ENCODE results near the gene LMNTD1.

The LMNTD1 gene

DNA sequence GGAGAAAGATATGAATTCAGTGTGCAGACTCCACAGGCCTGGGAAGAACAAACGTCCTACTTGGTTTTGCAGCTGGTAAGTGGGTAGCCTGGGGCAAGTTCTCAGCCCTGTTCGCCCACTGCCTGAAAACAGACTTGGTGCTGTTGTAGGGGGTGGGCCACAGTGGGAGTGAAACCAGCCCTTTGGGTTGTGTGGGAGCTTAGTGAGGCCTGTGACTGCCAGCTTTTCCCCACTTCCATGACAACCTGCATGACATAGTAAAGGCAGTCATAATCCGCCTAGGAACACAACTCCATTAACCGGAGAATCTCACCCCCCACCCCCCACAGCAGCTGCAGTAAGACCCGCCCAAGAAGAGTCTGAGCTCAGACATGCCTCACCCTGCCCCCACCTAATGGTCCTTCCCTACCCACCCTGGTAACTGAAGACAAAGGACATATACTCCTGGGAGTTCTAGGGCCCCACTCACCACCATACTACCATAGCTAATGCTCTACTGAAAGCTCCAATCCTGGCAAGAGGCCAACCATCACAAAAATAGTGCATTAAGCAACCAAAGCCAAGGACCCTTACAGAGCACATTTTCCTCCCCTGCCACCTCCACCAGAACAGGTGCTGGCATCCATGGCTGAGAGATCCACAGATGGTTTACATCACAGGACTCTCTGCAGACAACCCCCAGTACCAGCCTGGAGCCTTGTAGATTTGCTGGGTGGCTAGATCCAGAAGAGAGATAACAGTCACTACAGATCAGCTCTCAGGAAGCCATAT, 39.8 kb upstream of the LMNTD1 start:
- Histone ChIP-seq H2AK5ac (ENCODE audit: low read depth, low read length) (peak overlapping the region; percentile 70), H3K36me3 (replicated peaks in 1 of 2; ENCODE audit: control insufficient read depth in 2 of 2, insufficient read depth in 2 of 2, low read length in 2 of 2) (no peaks in the 10 kb centered on the region), H3K23ac (ENCODE audit: low read depth, low read length, poor library complexity) (no peak overlapping the region), H3K27ac (replicated peaks; ENCODE audit: low read length) (no peak overlapping the region), H3K4me3 (ENCODE audit: low read length in 2 of 2) (no peak overlapping the region), H3K14ac (ENCODE audit: low read length) (no peak overlapping the region), H3K4me2 (ENCODE audit: insufficient read depth, low read length, poor library complexity, severe bottlenecking) (no peak overlapping the region), H3K18ac (ENCODE audit: low read length) (peak overlapping the region; percentile 13), H2BK15ac (ENCODE audit: low read length) (peak overlapping the region; percentile 71), H2AFZ (ENCODE audit: low read length) (no peak overlapping the region), H3K9me3 (replicated peaks in 1 of 2; ENCODE audit: control insufficient read depth in 2 of 2, insufficient read depth in 1 of 2, low read depth in 1 of 2, low read length in 2 of 2) (peaks cover 0 to 5% of the 10 kb centered on the region in 2 donors), H3K27me3 (ENCODE audit: control insufficient read depth in 3 of 3, insufficient read depth in 3 of 3, low read depth in 1 of 3, low read length in 3 of 3) (no peaks in the 10 kb centered on the region), H4K8ac (ENCODE audit: low read depth, low read length) (no peak overlapping the region), H3K4me1 (ENCODE audit: control insufficient read depth in 2 of 2, insufficient read depth in 1 of 2, low read depth in 1 of 2, low read length in 2 of 2) (no peaks in the 10 kb centered on the region), H4K91ac (ENCODE audit: low read depth, low read length, poor library complexity) (no peak overlapping the region), H3K79me1 (ENCODE audit: low read depth, low read length) (no peaks in the 10 kb centered on the region), H2BK5ac (ENCODE audit: low read length) (no peak overlapping the region), H2BK12ac (ENCODE audit: low read length) (no peak overlapping the region), H3K4ac (ENCODE audit: low read length) (no peak overlapping the region), H3K9ac (ENCODE audit: low read depth, low read length, poor library complexity) (no peak overlapping the region), H2BK120ac (ENCODE audit: low read depth, low read length) (no peak overlapping the region)
- DNase-seq (ENCODE audit: low spot score), result no peak
- WGBS, 2 donors (ENCODE audit: extremely low coverage in 2 of 2, insufficient read length in 2 of 2, insufficient replicate concordance in 1 of 2), result no CpG with 5 or more reads among the region's 5 CpGs

GRCh38 chr12:25591144-25591543, 38.1 kb upstream of the LMNTD1 start:
- no peaks in the 10 kb centered on the region for H3K36me3 ChIP-seq (replicated peaks in 1 of 2; ENCODE audit: control insufficient read depth in 2 of 2, insufficient read depth in 2 of 2, low read length in 2 of 2)
- H2BK5ac ChIP-seq (ENCODE audit: low read length), result no peak overlapping the region
- H3K18ac ChIP-seq (ENCODE audit: low read length), result no peak overlapping the region
- peaks cover 0 to 10% of the 10 kb centered on the region in 2 donors for H3K9me3 ChIP-seq (replicated peaks in 1 of 2; ENCODE audit: control insufficient read depth in 2 of 2, insufficient read depth in 1 of 2, low read depth in 1 of 2, low read length in 2 of 2)
- no peak overlapping the region for H4K91ac ChIP-seq (ENCODE audit: low read depth, low read length, poor library complexity)
- no peak overlapping the region for H3K14ac ChIP-seq (ENCODE audit: low read length)
- no peak overlapping the region for H3K4me2 ChIP-seq (ENCODE audit: insufficient read depth, low read length, poor library complexity, severe bottlenecking)
- H3K79me1 ChIP-seq (ENCODE audit: low read depth, low read length), result no peaks in the 10 kb centered on the region
- no peak overlapping the region for H3K23ac ChIP-seq (ENCODE audit: low read depth, low read length, poor library complexity)
- H3K27ac ChIP-seq (replicated peaks; ENCODE audit: low read length), result no peak overlapping the region
- H3K4me1 ChIP-seq (ENCODE audit: control insufficient read depth in 2 of 2, insufficient read depth in 1 of 2, low read depth in 1 of 2, low read length in 2 of 2), result no peaks in the 10 kb centered on the region
- H2AK5ac ChIP-seq (ENCODE audit: low read depth, low read length), result no peak overlapping the region
- H2AFZ ChIP-seq (ENCODE audit: low read length), result no peak overlapping the region
- H3K27me3 ChIP-seq (ENCODE audit: control insufficient read depth in 3 of 3, insufficient read depth in 3 of 3, low read depth in 1 of 3, low read length in 3 of 3), result no peaks in the 10 kb centered on the region
- H3K9ac ChIP-seq (ENCODE audit: low read depth, low read length, poor library complexity), result no peak overlapping the region
- no peak for DNase-seq (ENCODE audit: low spot score)
- H3K4ac ChIP-seq (ENCODE audit: low read length), result no peak overlapping the region
- H2BK12ac ChIP-seq (ENCODE audit: low read length), result no peak overlapping the region
- no peak overlapping the region for H2BK120ac ChIP-seq (ENCODE audit: low read depth, low read length)
- no peak overlapping the region for H2BK15ac ChIP-seq (ENCODE audit: low read length)
- no peak overlapping the region for H4K8ac ChIP-seq (ENCODE audit: low read depth, low read length)
- H3K4me3 ChIP-seq (ENCODE audit: low read length in 2 of 2), result no peak overlapping the region

DNA sequence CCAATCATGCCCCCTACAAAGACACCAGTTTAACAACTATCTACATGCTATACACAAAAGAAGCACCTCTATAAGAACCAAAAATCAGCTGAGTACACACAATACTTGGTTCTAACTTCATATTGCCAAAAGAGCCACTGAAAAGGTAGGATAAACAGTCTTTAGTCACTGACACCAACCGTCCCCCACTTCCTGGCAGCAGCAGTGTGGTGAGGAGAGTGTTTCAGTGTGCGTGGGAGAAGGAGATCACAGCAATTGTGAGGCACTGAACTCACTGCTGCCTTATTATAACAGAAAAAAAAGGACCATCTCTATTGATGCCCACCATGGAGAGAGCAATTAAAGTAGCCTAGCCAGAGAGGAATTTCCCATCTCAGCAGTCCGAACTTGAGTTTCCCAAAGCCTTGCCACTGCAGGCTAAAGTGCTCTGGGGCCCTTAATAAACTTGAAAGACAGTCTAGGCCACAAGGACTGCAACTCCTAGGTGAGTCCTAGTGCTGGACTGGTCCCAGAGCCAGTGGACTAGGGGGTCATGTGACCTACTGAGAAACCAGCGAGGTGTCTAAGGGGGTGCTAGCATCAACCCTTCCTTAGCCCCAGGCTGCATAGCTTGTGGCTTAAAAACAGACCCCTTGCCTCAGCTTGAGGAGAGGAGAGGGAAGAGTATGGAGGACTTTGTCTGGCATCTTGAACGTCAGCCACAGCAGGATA, 37.1 kb upstream of the LMNTD1 start:
- H3K4me2 ChIP-seq (ENCODE audit: insufficient read depth, low read length, poor library complexity, severe bottlenecking), result no peak overlapping the region

GRCh38 chr12:25587346-25587745, 34.3 kb upstream of the LMNTD1 start:
- no peak overlapping the region for H3K4ac ChIP-seq (ENCODE audit: low read length)
- no peaks in the 10 kb centered on the region for H3K27me3 ChIP-seq (ENCODE audit: control insufficient read depth in 3 of 3, insufficient read depth in 3 of 3, low read depth in 1 of 3, low read length in 3 of 3)
- no peak overlapping the region for H3K4me2 ChIP-seq (ENCODE audit: insufficient read depth, low read length, poor library complexity, severe bottlenecking)
- no peak overlapping the region for H4K91ac ChIP-seq (ENCODE audit: low read depth, low read length, poor library complexity)
- no peak overlapping the region for H2BK5ac ChIP-seq (ENCODE audit: low read length)
- no peaks in the 10 kb centered on the region for H3K79me1 ChIP-seq (ENCODE audit: low read depth, low read length)
- H2AK5ac ChIP-seq (ENCODE audit: low read depth, low read length), result no peak overlapping the region
- H2BK120ac ChIP-seq (ENCODE audit: low read depth, low read length), result no peak overlapping the region
- H4K8ac ChIP-seq (ENCODE audit: low read depth, low read length), result no peak overlapping the region
- no peak overlapping the region for H3K27ac ChIP-seq (replicated peaks; ENCODE audit: low read length)
- no CpG with 5 or more reads among the region's 4 CpGs for WGBS, 2 donors (ENCODE audit: extremely low coverage in 2 of 2, insufficient read length in 2 of 2, insufficient replicate concordance in 1 of 2)
- peak overlapping the region in 1 of 2 donors; percentile 6 for H3K4me3 ChIP-seq (ENCODE audit: low read length in 2 of 2)
- H3K4me1 ChIP-seq (ENCODE audit: control insufficient read depth in 2 of 2, insufficient read depth in 1 of 2, low read depth in 1 of 2, low read length in 2 of 2), result no peaks in the 10 kb centered on the region
- no peak overlapping the region for H3K18ac ChIP-seq (ENCODE audit: low read length)
- peaks cover 0 to 5% of the 10 kb centered on the region in 2 donors for H3K9me3 ChIP-seq (replicated peaks in 1 of 2; ENCODE audit: control insufficient read depth in 2 of 2, insufficient read depth in 1 of 2, low read depth in 1 of 2, low read length in 2 of 2)
- H3K14ac ChIP-seq (ENCODE audit: low read length), result no peak overlapping the region
- DNase-seq (ENCODE audit: low spot score), result no peak
- no peak overlapping the region for H3K23ac ChIP-seq (ENCODE audit: low read depth, low read length, poor library complexity)
- no peak overlapping the region for H2BK12ac ChIP-seq (ENCODE audit: low read length)
- no peaks in the 10 kb centered on the region for H3K36me3 ChIP-seq (replicated peaks in 1 of 2; ENCODE audit: control insufficient read depth in 2 of 2, insufficient read depth in 2 of 2, low read length in 2 of 2)
- H2AFZ ChIP-seq (ENCODE audit: low read length), result no peak overlapping the region
- no peak overlapping the region for H2BK15ac ChIP-seq (ENCODE audit: low read length)
- H3K9ac ChIP-seq (ENCODE audit: low read depth, low read length, poor library complexity), result no peak overlapping the region

More for the DNA sequence above, 37.1 kb upstream of the LMNTD1 start:
- Histone ChIP-seq H3K14ac (ENCODE audit: low read length) (no peak overlapping the region), H3K18ac (ENCODE audit: low read length) (no peak overlapping the region), H2BK12ac (ENCODE audit: low read length) (no peak overlapping the region), H3K23ac (ENCODE audit: low read depth, low read length, poor library complexity) (no peak overlapping the region), H3K79me1 (ENCODE audit: low read depth, low read length) (no peaks in the 10 kb centered on the region), H2BK15ac (ENCODE audit: low read length) (no peak overlapping the region), H3K27me3 (ENCODE audit: control insufficient read depth in 3 of 3, insufficient read depth in 3 of 3, low read depth in 1 of 3, low read length in 3 of 3) (no peaks in the 10 kb centered on the region), H4K8ac (ENCODE audit: low read depth, low read length) (no peak overlapping the region), H4K91ac (ENCODE audit: low read depth, low read length, poor library complexity) (no peak overlapping the region), H2BK5ac (ENCODE audit: low read length) (no peak overlapping the region), H3K9me3 (replicated peaks in 1 of 2; ENCODE audit: control insufficient read depth in 2 of 2, insufficient read depth in 1 of 2, low read depth in 1 of 2, low read length in 2 of 2) (peaks cover 0 to 10% of the 10 kb centered on the region in 2 donors), H3K4ac (ENCODE audit: low read length) (no peak overlapping the region), H3K4me3 (ENCODE audit: low read length in 2 of 2) (no peak overlapping the region), H3K27ac (replicated peaks; ENCODE audit: low read length) (no peak overlapping the region), H3K36me3 (replicated peaks in 1 of 2; ENCODE audit: control insufficient read depth in 2 of 2, insufficient read depth in 2 of 2, low read length in 2 of 2) (no peaks in the 10 kb centered on the region), H2BK120ac (ENCODE audit: low read depth, low read length) (no peak overlapping the region), H3K4me1 (ENCODE audit: control insufficient read depth in 2 of 2, insufficient read depth in 1 of 2, low read depth in 1 of 2, low read length in 2 of 2) (no peaks in the 10 kb centered on the region), H2AK5ac (ENCODE audit: low read depth, low read length) (no peak overlapping the region), H3K9ac (ENCODE audit: low read depth, low read length, poor library complexity) (no peak overlapping the region), H2AFZ (ENCODE audit: low read length) (no peak overlapping the region)
- WGBS, 2 donors (ENCODE audit: extremely low coverage in 2 of 2, insufficient read length in 2 of 2, insufficient replicate concordance in 1 of 2), result no CpG with 5 or more reads among the region's 5 CpGs
- DNase-seq (ENCODE audit: low spot score), result no peak

Measured in neuronal stem cell (in vitro differentiated cells).